ENCODE results near the gene DPM3.

DPM3 gene

DNA sequence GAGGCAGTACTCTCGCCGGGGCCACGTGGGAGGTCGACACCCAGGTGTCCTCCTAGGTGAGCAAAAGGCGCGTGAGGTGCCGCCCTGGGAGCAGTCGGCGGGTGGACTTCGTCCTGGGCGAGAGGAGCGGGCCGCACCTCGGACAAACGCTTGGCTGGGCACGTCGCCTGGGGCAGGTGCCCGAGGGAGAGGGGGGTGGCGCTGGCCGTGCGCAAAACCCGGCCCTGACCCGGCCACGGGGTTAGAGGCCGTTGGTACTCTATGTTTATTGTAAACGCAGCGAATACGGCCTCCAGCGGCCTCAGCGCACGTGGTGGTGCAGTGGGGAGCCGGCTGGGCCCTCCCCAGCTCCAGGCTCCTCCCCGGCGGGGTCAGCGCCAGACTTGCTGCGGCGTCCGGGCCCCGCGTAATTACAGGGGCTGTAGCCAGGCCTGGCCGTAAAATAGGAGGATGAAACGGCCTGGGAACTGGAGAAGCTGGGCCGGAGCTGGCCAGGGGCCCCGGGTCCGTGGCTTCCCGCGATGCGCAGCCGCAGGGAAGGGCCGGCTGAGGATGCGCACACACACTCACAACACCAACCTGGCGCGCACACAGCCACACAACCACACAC is 14.3 kb downstream of the DPM3 start:
- no peaks in the 10 kb centered on the region for H3K9me3 ChIP-seq (ENCODE audit: severe bottlenecking)
- no peaks in the 10 kb centered on the region for H3K27me3 ChIP-seq (ENCODE audit: insufficient read depth, poor library complexity, severe bottlenecking)
- DNase-seq (ENCODE audit: low spot score) (no peak), ATAC-seq (ENCODE audit: low read depth) (no peak)
- no peak overlapping the region for H3K4me3 ChIP-seq (ENCODE audit: severe bottlenecking)
- TF ChIP-seq, protein P1, sequence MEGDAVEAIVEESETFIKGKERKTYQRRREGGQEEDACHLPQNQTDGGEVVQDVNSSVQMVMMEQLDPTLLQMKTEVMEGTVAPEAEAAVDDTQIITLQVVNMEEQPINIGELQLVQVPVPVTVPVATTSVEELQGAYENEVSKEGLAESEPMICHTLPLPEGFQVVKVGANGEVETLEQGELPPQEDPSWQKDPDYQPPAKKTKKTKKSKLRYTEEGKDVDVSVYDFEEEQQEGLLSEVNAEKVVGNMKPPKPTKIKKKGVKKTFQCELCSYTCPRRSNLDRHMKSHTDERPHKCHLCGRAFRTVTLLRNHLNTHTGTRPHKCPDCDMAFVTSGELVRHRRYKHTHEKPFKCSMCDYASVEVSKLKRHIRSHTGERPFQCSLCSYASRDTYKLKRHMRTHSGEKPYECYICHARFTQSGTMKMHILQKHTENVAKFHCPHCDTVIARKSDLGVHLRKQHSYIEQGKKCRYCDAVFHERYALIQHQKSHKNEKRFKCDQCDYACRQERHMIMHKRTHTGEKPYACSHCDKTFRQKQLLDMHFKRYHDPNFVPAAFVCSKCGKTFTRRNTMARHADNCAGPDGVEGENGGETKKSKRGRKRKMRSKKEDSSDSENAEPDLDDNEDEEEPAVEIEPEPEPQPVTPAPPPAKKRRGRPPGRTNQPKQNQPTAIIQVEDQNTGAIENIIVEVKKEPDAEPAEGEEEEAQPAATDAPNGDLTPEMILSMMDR (IDR thresholded peaks at IDR 0.05; ENCODE audit: poor library complexity, severe bottlenecking) = no peak
- H3K4me1 ChIP-seq (ENCODE audit: insufficient read depth, poor library complexity, severe bottlenecking) = peaks cover 43% of the 10 kb centered on the region
- H3K36me3 ChIP-seq (ENCODE audit: low read depth) = peaks cover 7% of the 10 kb centered on the region
- peak overlapping the region; percentile 91 for H3K27ac ChIP-seq (ENCODE audit: poor library complexity, severe bottlenecking)

- H3K4me1 ChIP-seq (ENCODE audit: insufficient read depth, poor library complexity, severe bottlenecking) = peaks cover 38% of the 10 kb centered on the region
- ATAC-seq (ENCODE audit: low read depth) (peak; percentile 26), DNase-seq (ENCODE audit: low spot score) (peak; percentile 87)
- H3K36me3 ChIP-seq (ENCODE audit: low read depth) = peaks cover 2% of the 10 kb centered on the region
- TF ChIP-seq, protein P1 (IDR thresholded peaks at IDR 0.05; ENCODE audit: poor library complexity, severe bottlenecking) = no peak
- H3K27me3 ChIP-seq (ENCODE audit: insufficient read depth, poor library complexity, severe bottlenecking) = no peaks in the 10 kb centered on the region
- H3K4me3 ChIP-seq (ENCODE audit: severe bottlenecking) = no peak overlapping the region
- H3K9me3 ChIP-seq (ENCODE audit: severe bottlenecking) = no peaks in the 10 kb centered on the region
- H3K27ac ChIP-seq (ENCODE audit: poor library complexity, severe bottlenecking) = peak overlapping the region; percentile 91
Measured at GRCh38 chr1:155125511-155125945, 14.8 kb downstream of the DPM3 start.

- peak; percentile 24 for ATAC-seq (ENCODE audit: low read depth)
- Histone ChIP-seq H3K27ac (ENCODE audit: poor library complexity, severe bottlenecking) (peak overlapping the region; percentile 91), H3K9me3 (ENCODE audit: severe bottlenecking) (no peaks in the 10 kb centered on the region), H3K4me1 (ENCODE audit: insufficient read depth, poor library complexity, severe bottlenecking) (peaks cover 38% of the 10 kb centered on the region), H3K27me3 (ENCODE audit: insufficient read depth, poor library complexity, severe bottlenecking) (no peaks in the 10 kb centered on the region), H3K36me3 (ENCODE audit: low read depth) (no peaks in the 10 kb centered on the region), H3K4me3 (ENCODE audit: severe bottlenecking) (no peak overlapping the region)
- DNase-seq (ENCODE audit: low spot score) = peak; percentile 80
- TF ChIP-seq, protein P1 (IDR thresholded peaks at IDR 0.05; ENCODE audit: poor library complexity, severe bottlenecking) = no peak
Measured at GRCh38 chr1:155124503-155125463, 15.5 kb downstream of the DPM3 start.

DNA sequence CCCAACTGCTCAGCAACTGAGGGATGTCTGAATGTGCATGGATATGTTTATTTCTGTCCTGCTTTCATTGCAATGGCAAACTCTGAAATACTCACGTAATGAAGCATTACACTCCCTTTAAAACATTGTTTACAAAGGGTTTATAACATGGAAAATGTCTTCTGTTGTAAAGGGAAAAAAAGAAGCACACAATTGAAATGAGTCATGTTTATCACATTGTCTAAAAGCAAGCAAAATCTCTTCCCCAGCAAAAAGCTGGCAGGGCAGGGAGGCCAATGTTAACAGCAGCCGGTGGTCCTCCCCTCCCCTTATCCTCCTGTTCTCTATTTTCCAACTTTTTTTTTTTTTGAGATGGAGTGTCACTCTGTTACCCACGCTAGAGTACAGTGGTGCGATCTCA is 16.5 kb downstream of the DPM3 start:
- TF ChIP-seq, protein P1 (IDR thresholded peaks at IDR 0.05; ENCODE audit: poor library complexity, severe bottlenecking) = no peak
- no peaks in the 10 kb centered on the region for H3K36me3 ChIP-seq (ENCODE audit: low read depth)
- no peak for DNase-seq (ENCODE audit: low spot score)
- no peaks in the 10 kb centered on the region for H3K9me3 ChIP-seq (ENCODE audit: severe bottlenecking)
- H3K4me1 ChIP-seq (ENCODE audit: insufficient read depth, poor library complexity, severe bottlenecking) = peaks cover 38% of the 10 kb centered on the region
- H3K27me3 ChIP-seq (ENCODE audit: insufficient read depth, poor library complexity, severe bottlenecking) = no peaks in the 10 kb centered on the region
- H3K4me3 ChIP-seq (ENCODE audit: severe bottlenecking) = no peak overlapping the region
- no peak for ATAC-seq (ENCODE audit: low read depth)
- peak overlapping the region; percentile 91 for H3K27ac ChIP-seq (ENCODE audit: poor library complexity, severe bottlenecking)

Measured in RWPE2 (cell line).